MM.1S (cell line): ENCODE results near the gene MARCHF10.

Experiments
- DNase-seq: peaks from one replicate; pipeline ENCODE4 v3.0.0-alpha.2; 2015
- H2AFZ ChIP-seq: fragments of 300-600 bp; sonication (generic); 2 replicates; pipeline ENCODE4 v1.6.0; 2016; ENCODE audit warnings: antibody characterized with exemption, low read length
- H3F3A ChIP-seq: fragments of 300-600 bp; sonication (generic); 2 replicates; pipeline ENCODE4 v1.6.1; 2016; ENCODE audit warnings: mild to moderate bottlenecking, antibody characterized with exemption, low read length, moderate library complexity, mixed read lengths; ENCODE audit not compliant: insufficient read depth
- H3K27ac ChIP-seq: fragments of 300-600 bp; sonication (generic); 2 replicates; pipeline ENCODE4 v1.5.1; 2016; ENCODE audit warnings: mild to moderate bottlenecking, low read length
- H3K27me3 ChIP-seq: fragments of 300-600 bp; sonication (generic); replicated peaks from 2 replicates; pipeline ENCODE4 v1.6.0; 2016; ENCODE audit warnings: low read length; ENCODE audit not compliant: insufficient read depth
- H3K36me3 ChIP-seq: fragments of 300-600 bp; sonication (generic); replicated peaks from 2 replicates; pipeline ENCODE4 v1.6.1; 2016; ENCODE audit warnings: mild to moderate bottlenecking, low read length, mixed read lengths; ENCODE audit not compliant: insufficient read depth
- H3K4me1 ChIP-seq: fragments of 300-600 bp; sonication (generic); 2 replicates; pipeline ENCODE4 v1.6.1; 2016; ENCODE audit warnings: low read length, mixed read lengths
- H3K4me2 ChIP-seq: fragments of 300-600 bp; sonication (generic); 2 replicates; pipeline ENCODE4 v1.6.0; 2016; ENCODE audit warnings: low read depth, low read length
- H3K4me3 ChIP-seq: fragments of 300-600 bp; sonication (generic); 2 replicates; pipeline ENCODE4 v1.5.1; 2016; ENCODE audit warnings: low read length, mixed read lengths
- H3K79me2 ChIP-seq: fragments of 300-600 bp; sonication (generic); 2 replicates; pipeline ENCODE4 v1.6.1; 2016; ENCODE audit warnings: mixed run types, low read length, mixed read lengths
- H3K9ac ChIP-seq: fragments of 300-600 bp; sonication (generic); 2 replicates; pipeline ENCODE4 v1.6.1; 2016; ENCODE audit warnings: low read length, mixed read lengths
- H3K9me2 ChIP-seq: fragments of 300-600 bp; sonication (generic); replicated peaks from 2 replicates; pipeline ENCODE4 v1.6.1; 2016; ENCODE audit warnings: mild to moderate bottlenecking, low read length, mixed read lengths; ENCODE audit not compliant: insufficient read depth
- H3K9me3 ChIP-seq: fragments of 300-600 bp; sonication (generic); replicated peaks from 2 replicates; pipeline ENCODE4 v1.6.1; 2016; ENCODE audit warnings: mild to moderate bottlenecking, low read length, mixed read lengths; ENCODE audit not compliant: insufficient read depth
- H4K20me1 ChIP-seq: fragments of 300-600 bp; sonication (generic); 2 replicates; pipeline ENCODE4 v1.6.1; 2016; ENCODE audit warnings: mild to moderate bottlenecking, low read length, moderate library complexity, mixed read lengths; ENCODE audit not compliant: insufficient read depth
- EZH2 ChIP-seq: fragments of 300-600 bp; sonication (generic); optimal IDR thresholded peaks from 2 replicates; pipeline ENCODE3; 2017; ENCODE audit warnings: low read depth, mild to moderate bottlenecking, antibody characterized with exemption, low read length, mixed read lengths
- EZH2phosphoT487 ChIP-seq: fragments of 300-600 bp; sonication (generic); IDR thresholded peaks from 2 replicates; pipeline ENCODE4 v1.6.1; 2018; ENCODE audit warnings: antibody characterized with exemption, low read length
- TF ChIP-seq, protein P1 (sequence below): fragments of 300-600 bp; sonication (generic); IDR thresholded peaks from 2 replicates; pipeline ENCODE4 v1.5.1; 2016; ENCODE audit warnings: antibody characterized with exemption, low read length, mixed read lengths

Gene MARCHF10

DNA sequence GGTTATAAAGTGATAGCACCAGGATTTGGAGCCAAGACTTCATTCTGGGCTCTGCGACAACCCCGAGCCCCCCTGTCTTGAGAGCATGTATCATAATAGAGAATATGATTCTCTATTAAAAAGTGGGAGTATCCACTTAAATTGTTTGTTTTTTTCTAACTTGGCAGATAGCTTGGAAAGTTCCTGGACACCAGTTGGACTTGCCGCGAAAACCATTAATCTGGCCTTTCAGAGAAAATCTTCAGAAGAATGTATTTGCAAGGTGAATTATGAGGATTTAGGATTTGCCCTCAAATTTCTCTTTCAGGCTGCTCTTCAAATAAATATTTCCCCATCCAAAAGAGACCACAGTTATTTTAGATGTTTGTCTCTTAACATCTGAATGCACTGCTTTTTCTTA is 53.5 kb downstream of the MARCHF10 start:
- no peaks in the 10 kb centered on the region for H3K36me3 ChIP-seq
- no peaks in the 10 kb centered on the region for H4K20me1 ChIP-seq
- no peak overlapping the region for H3K9ac ChIP-seq
- no peaks in the 10 kb centered on the region for H3K79me2 ChIP-seq
- no peak for DNase-seq
- no peaks in the 10 kb centered on the region for H3K4me1 ChIP-seq
- no peaks in the 10 kb centered on the region for H3K27me3 ChIP-seq
- no peaks in the 10 kb centered on the region for H3K9me2 ChIP-seq
- H3K4me3 ChIP-seq, result no peak overlapping the region
- H3K9me3 ChIP-seq, result no peaks in the 10 kb centered on the region
- H3F3A ChIP-seq, result no peaks in the 10 kb centered on the region
- H3K27ac ChIP-seq, result no peak overlapping the region
- no peak overlapping the region for H3K4me2 ChIP-seq
- TF ChIP-seq EZH2, result no peak
- TF ChIP-seq EZH2phosphoT487, result no peak
- TF ChIP-seq, protein P1, sequence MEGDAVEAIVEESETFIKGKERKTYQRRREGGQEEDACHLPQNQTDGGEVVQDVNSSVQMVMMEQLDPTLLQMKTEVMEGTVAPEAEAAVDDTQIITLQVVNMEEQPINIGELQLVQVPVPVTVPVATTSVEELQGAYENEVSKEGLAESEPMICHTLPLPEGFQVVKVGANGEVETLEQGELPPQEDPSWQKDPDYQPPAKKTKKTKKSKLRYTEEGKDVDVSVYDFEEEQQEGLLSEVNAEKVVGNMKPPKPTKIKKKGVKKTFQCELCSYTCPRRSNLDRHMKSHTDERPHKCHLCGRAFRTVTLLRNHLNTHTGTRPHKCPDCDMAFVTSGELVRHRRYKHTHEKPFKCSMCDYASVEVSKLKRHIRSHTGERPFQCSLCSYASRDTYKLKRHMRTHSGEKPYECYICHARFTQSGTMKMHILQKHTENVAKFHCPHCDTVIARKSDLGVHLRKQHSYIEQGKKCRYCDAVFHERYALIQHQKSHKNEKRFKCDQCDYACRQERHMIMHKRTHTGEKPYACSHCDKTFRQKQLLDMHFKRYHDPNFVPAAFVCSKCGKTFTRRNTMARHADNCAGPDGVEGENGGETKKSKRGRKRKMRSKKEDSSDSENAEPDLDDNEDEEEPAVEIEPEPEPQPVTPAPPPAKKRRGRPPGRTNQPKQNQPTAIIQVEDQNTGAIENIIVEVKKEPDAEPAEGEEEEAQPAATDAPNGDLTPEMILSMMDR, result no peak
- H2AFZ ChIP-seq, result no peak overlapping the region

DNA sequence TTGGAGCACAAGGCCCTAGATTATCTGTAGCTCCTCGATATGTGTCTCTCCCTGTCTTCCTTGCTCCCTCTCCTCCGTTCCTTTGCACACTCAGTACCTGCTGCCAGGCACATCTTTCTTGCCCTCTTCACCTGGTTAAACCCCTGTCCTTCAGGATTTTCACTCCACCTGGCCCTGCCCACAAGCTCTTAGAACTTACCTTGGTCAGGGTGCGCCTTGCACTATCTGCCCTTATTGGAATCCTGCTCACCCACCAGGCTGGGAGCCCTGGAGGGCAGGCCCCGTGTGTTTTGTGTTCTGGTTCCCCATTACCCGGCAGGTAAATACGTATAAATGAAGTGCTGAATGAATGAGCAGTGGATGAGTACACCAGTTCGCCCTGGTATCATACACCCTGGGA is 54.6 kb downstream of the MARCHF10 start:
- H3K4me1 ChIP-seq, result no peaks in the 10 kb centered on the region
- H4K20me1 ChIP-seq, result no peaks in the 10 kb centered on the region
- no peak for DNase-seq
- H2AFZ ChIP-seq, result no peak overlapping the region
- H3K9ac ChIP-seq, result no peak overlapping the region
- H3K36me3 ChIP-seq, result no peaks in the 10 kb centered on the region
- H3K4me2 ChIP-seq, result no peak overlapping the region
- H3K9me2 ChIP-seq, result no peaks in the 10 kb centered on the region
- TF ChIP-seq EZH2 (no peak), EZH2phosphoT487 (no peak)
- TF ChIP-seq, protein P1, result no peak
- H3K4me3 ChIP-seq, result no peak overlapping the region
- H3K79me2 ChIP-seq, result no peaks in the 10 kb centered on the region
- H3F3A ChIP-seq, result no peaks in the 10 kb centered on the region
- H3K27me3 ChIP-seq, result no peaks in the 10 kb centered on the region
- no peak overlapping the region for H3K27ac ChIP-seq
- no peaks in the 10 kb centered on the region for H3K9me3 ChIP-seq

DNA sequence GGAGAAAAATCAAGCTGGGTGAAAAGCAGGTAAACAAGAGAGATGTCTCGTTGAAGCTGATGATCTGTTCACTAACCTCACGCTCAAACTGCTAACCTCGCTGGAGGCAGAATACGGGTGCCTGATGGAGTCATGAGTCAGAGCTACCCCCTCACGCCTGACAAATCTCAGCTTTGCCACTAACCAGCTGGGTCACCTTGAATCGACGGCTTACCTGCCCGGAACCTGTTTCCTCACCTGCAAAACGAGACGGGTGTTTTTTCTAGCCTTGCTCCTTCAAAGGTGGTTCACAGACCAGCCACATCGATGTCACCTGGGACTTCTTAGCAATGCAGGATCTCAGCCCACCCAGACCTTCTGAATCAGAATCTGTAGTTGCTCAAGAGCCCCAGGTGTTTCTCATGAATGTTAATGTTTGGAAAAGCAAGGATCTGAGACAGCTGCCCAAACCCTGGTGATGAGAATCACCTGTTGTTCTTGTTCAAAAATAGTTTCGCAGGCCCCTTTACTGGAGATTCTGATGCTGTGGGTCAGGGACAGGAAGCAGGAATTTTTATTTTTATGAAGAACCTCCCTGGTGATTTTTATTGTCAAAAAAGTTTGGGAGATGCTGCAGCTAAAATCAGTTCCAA is 56.9 kb downstream of the MARCHF10 start:
- no peak for DNase-seq
- Histone ChIP-seq H3K36me3 (no peaks in the 10 kb centered on the region), H3K27me3 (no peaks in the 10 kb centered on the region), H3K4me1 (no peaks in the 10 kb centered on the region), H3K9me3 (no peaks in the 10 kb centered on the region), H3K4me2 (no peak overlapping the region), H3K79me2 (no peaks in the 10 kb centered on the region), H3K9ac (no peak overlapping the region), H3K9me2 (no peaks in the 10 kb centered on the region), H3K27ac (no peak overlapping the region), H4K20me1 (no peaks in the 10 kb centered on the region), H2AFZ (no peak overlapping the region), H3K4me3 (no peak overlapping the region), H3F3A (no peaks in the 10 kb centered on the region)
- TF ChIP-seq, protein P1, result no peak
- no peak for TF ChIP-seq EZH2
- no peak for TF ChIP-seq EZH2phosphoT487
